ENCODE results near the gene RFLNA.

DNA sequence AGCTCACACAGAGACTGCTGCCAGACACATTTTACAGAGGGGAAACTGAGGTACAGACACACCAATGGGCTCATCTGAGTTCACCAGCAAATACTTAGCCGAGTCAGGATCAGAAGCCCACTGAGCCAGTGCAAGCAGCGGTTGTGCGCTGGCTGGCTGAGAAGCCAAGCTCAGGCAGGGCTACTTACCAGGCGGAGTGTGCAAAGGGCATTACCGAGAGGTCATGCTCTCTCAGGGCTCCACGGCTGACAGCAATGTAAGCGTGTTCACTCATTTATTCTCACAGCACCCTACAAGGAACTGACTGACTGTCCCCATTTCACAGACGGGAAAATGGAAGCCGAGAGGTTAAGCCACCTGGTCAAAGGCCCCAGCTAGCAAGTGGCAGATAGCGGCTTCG is 63.7 kb downstream of the RFLNA start:
- TF ChIP-seq, protein P1, sequence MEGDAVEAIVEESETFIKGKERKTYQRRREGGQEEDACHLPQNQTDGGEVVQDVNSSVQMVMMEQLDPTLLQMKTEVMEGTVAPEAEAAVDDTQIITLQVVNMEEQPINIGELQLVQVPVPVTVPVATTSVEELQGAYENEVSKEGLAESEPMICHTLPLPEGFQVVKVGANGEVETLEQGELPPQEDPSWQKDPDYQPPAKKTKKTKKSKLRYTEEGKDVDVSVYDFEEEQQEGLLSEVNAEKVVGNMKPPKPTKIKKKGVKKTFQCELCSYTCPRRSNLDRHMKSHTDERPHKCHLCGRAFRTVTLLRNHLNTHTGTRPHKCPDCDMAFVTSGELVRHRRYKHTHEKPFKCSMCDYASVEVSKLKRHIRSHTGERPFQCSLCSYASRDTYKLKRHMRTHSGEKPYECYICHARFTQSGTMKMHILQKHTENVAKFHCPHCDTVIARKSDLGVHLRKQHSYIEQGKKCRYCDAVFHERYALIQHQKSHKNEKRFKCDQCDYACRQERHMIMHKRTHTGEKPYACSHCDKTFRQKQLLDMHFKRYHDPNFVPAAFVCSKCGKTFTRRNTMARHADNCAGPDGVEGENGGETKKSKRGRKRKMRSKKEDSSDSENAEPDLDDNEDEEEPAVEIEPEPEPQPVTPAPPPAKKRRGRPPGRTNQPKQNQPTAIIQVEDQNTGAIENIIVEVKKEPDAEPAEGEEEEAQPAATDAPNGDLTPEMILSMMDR (IDR thresholded peaks at IDR 0.05): no peak
- TF ChIP-seq, protein P2, sequence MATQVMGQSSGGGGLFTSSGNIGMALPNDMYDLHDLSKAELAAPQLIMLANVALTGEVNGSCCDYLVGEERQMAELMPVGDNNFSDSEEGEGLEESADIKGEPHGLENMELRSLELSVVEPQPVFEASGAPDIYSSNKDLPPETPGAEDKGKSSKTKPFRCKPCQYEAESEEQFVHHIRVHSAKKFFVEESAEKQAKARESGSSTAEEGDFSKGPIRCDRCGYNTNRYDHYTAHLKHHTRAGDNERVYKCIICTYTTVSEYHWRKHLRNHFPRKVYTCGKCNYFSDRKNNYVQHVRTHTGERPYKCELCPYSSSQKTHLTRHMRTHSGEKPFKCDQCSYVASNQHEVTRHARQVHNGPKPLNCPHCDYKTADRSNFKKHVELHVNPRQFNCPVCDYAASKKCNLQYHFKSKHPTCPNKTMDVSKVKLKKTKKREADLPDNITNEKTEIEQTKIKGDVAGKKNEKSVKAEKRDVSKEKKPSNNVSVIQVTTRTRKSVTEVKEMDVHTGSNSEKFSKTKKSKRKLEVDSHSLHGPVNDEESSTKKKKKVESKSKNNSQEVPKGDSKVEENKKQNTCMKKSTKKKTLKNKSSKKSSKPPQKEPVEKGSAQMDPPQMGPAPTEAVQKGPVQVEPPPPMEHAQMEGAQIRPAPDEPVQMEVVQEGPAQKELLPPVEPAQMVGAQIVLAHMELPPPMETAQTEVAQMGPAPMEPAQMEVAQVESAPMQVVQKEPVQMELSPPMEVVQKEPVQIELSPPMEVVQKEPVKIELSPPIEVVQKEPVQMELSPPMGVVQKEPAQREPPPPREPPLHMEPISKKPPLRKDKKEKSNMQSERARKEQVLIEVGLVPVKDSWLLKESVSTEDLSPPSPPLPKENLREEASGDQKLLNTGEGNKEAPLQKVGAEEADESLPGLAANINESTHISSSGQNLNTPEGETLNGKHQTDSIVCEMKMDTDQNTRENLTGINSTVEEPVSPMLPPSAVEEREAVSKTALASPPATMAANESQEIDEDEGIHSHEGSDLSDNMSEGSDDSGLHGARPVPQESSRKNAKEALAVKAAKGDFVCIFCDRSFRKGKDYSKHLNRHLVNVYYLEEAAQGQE (IDR thresholded peaks at IDR 0.05; ENCODE audit: insufficient read depth in 1 of 2, low read depth in 2 of 2, low read length in 1 of 2): no peak
- TF ChIP-seq POLR2AphosphoS5 (IDR thresholded peaks at IDR 0.05; ENCODE audit: low read depth, low read length) (no peak), SIN3A (IDR thresholded peaks at IDR 0.05; ENCODE audit: borderline replicate concordance, insufficient read depth, low read depth, low read length) (no peak), TCF7L2 (IDR thresholded peaks at IDR 0.05; ENCODE audit: low read depth, low read length) (no peak)
